HG03280 (cell line): ENCODE data around the gene GLB1L2.

Experiments used
- ATAC-seq: cut with Tn5 transposase; IDR thresholded peaks from one replicate; pipeline ENCODE4 v1.9.1; 2021; ENCODE audit warnings: mild to moderate bottlenecking, moderate library complexity; ENCODE audit not compliant: unreplicated experiment

GLB1L2 gene

DNA sequence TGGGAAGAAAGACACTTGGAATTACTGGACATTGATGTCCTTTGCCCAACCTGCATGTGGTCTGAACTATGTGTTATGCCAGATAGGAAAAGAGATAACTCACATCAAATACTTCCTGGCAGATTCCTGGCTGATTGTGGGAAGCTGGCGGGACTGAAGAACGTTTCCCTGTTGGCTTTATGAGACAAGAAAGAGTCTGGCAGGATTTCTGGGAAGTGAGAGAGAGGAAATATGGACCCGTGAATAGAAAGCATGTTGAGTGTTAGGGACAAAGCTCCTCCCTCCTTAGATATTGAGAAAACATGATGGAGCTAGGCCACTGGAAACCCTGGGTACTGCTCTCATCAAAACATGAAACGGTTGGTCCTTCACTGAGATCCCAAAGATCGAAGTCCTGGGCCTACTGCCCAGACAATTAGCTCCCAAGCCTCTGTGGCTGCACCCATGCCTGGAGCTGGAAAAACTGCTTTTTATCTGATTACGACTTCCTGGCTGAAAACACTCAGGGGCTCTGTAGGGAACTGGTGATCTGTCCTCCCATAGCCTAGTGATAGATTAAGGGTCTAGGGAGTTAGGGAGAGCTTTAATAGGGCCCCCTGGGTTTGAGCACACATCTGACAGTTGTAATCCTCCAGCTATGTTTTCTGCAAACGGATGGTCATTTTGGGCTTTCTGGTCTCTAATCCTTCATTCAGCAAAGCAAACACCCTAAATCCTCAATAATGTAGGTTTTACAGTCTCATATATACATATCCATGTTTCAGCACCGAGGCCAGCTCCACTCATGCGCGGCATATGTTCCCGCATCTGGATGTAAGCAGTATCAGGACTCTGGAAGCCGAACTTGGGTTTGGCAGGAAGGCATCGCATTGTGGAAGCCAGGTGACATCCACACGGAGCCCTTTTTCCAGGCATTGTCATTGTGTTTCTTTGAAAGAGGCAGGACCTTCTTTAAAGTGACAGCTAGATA, 86.4 kb downstream of the GLB1L2 start:
- no peak for ATAC-seq

DNA sequence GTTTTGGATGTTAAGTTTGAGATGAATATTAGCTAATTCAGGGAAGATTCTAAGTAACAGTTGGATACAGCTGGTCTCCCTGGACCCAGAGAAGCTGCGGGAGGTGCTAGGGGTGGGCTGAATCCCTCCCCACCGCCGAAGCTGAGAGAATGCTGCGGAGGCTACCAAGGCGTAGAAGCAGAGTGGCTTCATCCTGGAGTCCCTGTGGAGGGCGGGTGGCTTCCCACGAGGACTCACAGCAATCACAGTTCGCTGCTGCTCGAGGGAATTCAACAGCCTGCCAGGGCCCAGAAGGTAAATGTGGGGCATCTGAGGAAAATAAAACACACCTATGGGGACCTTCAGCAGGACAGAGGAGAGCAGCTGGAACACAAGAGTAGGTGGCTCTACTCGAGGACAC, 91.3 kb downstream of the GLB1L2 start:
- ATAC-seq: no peak

DNA sequence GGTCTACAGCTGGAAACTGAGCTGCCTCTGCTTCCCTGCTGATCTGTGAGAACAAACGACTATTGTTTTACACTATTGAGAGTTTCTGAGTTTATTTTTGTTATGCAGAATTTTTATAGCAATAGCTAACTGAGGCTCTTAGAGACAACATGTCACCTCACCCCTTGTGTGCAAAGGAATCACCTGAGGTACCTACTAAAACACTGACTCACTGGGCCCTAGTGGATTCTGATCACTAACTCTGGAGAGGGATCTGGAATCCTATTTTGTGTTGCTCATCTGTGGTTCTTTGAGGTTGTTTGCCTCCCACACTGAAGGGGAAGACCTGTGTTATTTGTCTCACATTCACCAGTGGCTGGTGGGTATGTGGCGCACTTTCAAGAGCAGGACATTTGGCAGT, 93.6 kb downstream of the GLB1L2 start:
- no peak for ATAC-seq
